K562 (cell line): ENCODE results near the gene PA2G4. TPM values are rescaled to one million over a fixed set of nuclear protein-coding genes. Genes with fewer than 3 reads are reported as not detected.

ENCODE experiments used
- HDAC3 ChIP-seq: fragments of 450-650 bp; IDR thresholded peaks from 2 replicates; pipeline ENCODE4 v1.6.1; 2018; ENCODE audit warnings: borderline replicate concordance, mild to moderate bottlenecking, moderate library complexity; ENCODE audit not compliant: partially characterized antibody
- KAT2B ChIP-seq: IDR thresholded peaks from one replicate; pipeline ENCODE4 v1.6.1; 2012; ENCODE audit warnings: low read depth, mild to moderate bottlenecking, control low read depth, inconsistent platforms, low read length, moderate library complexity
- MEIS2 ChIP-seq: fragments of 450-650 bp; IDR thresholded peaks from 2 replicates; pipeline ENCODE4 v1.6.1; 2014; ENCODE audit warnings: mild to moderate bottlenecking; ENCODE audit not compliant: partially characterized antibody
- MITF ChIP-seq: IDR thresholded peaks from 2 replicates; pipeline ENCODE4 v1.6.1; 2014; ENCODE audit warnings: antibody characterized with exemption
- NCOA4 ChIP-seq: fragments of 450-650 bp; IDR thresholded peaks from 2 replicates; pipeline ENCODE4 v1.6.1; 2018; ENCODE audit warnings: mild to moderate bottlenecking; ENCODE audit not compliant: partially characterized antibody
- RBM25 ChIP-seq: fragments of 200-400 bp; formaldehyde crosslinking; IDR thresholded peaks from 2 replicates; pipeline ENCODE4 v1.6.1; 2018; ENCODE audit warnings: low read length, low read depth, moderate library complexity; ENCODE audit not compliant: severe bottlenecking
- RFX7 ChIP-seq: fragments of 250-450 bp; sonication (Bioruptor Pico); IDR thresholded peaks from 2 replicates; pipeline ENCODE4 v1.5.1; 2021; ENCODE audit warnings: mild to moderate bottlenecking
- VEZF1 ChIP-seq: fragments of 200-800 bp; sonication (Bioruptor generic); IDR thresholded peaks from 2 replicates; pipeline ENCODE4 v1.6.1; 2017; ENCODE audit warnings: missing genetic modification characterization, missing compliant biosample characterization
- ZBTB1 ChIP-seq: sonication (generic); formaldehyde crosslinking; IDR thresholded peaks from 2 replicates; pipeline ENCODE4 v1.8.1; 2023; ENCODE audit warnings: missing genetic modification reagents, low read depth, mild to moderate bottlenecking, borderline replicate concordance
- ZBTB17 ChIP-seq: fragments of 450-650 bp; formaldehyde crosslinking; IDR thresholded peaks from 2 replicates; pipeline ENCODE4 v1.4.0; 2020; ENCODE audit warnings: mild to moderate bottlenecking
- ZEB2 ChIP-seq: fragments of 450-650 bp; IDR thresholded peaks from 2 replicates; pipeline ENCODE4 v1.6.1; 2016
- ZNF274 ChIP-seq: IDR thresholded peaks from 2 replicates; pipeline ENCODE4 v1.6.1; 2011; ENCODE audit warnings: low read depth, mild to moderate bottlenecking, low read length, moderate library complexity, borderline replicate concordance
- ZNF507 ChIP-seq: conservative IDR thresholded peaks from 2 replicates; pipeline ENCODE4 v1.6.1; 2017; ENCODE audit warnings: missing genetic modification characterization, missing compliant biosample characterization
- polyA plus RNA-seq, 8 experiments: library from polyadenylated mRNA; depleted of rRNA in 4 of 8; stranded (reverse) in 5 of 8; unstranded in 3 of 8; fragments of >200 nt; fragmentation: Nextera tagmentation in 2 of 8; fragmentation: Illumina TruSeq in 1 of 8; extraction: Ambion mirVana in 2 of 8; extraction: Trizol in 1 of 8; gene quantifications; 2 replicates each; pipeline versions ENCODE4 v1.2.1 to v1.2.3, GENCODE V29; 2011 to 2014; ENCODE audit warnings: inconsistent platforms in 1 of 8, missing spikeins in 1 of 8
- total RNA-seq, 7 experiments: library from RNA; depleted of rRNA in 6 of 7; stranded (reverse); fragments of >200 nt in 6 of 7; fragmentation: Illumina TruSeq in 2 of 7; extraction: Trizol in 2 of 7; gene quantifications; 2 replicates each; pipeline versions ENCODE4 v1.2.1 to v1.2.3, GENCODE V29; 2011 to 2021; ENCODE audit warnings: low replicate concordance in 1 of 7
- TF ChIP-seq, protein P1 (sequence below): fragments of 250-450 bp; sonication (Bioruptor Pico); IDR thresholded peaks from 2 replicates; pipeline ENCODE4 v1.4.0; 2020; ENCODE audit warnings: mild to moderate bottlenecking
- TF ChIP-seq, protein P2 (sequence below), 2 experiments: fragments of 450-650 bp; IDR thresholded peaks; 2 replicates each; pipeline ENCODE4 v1.6.1; 2016; ENCODE audit warnings: mild to moderate bottlenecking in 2 of 2, borderline replicate concordance in 1 of 2, low read depth in 1 of 2, moderate library complexity in 1 of 2

The PA2G4 gene
- total and polyA plus RNA-seq, 9 of the 15 experiments (the other 6 are each of a cell fraction or from before 2014, with no cell fraction given) = 230 to 925 (median 638) TPM

- TF ChIP-seq KAT2B = no peak
- TF ChIP-seq ZNF274 = no peak
- TF ChIP-seq NCOA4 = no peak
- TF ChIP-seq MEIS2 = no peak
- TF ChIP-seq, protein P1, sequence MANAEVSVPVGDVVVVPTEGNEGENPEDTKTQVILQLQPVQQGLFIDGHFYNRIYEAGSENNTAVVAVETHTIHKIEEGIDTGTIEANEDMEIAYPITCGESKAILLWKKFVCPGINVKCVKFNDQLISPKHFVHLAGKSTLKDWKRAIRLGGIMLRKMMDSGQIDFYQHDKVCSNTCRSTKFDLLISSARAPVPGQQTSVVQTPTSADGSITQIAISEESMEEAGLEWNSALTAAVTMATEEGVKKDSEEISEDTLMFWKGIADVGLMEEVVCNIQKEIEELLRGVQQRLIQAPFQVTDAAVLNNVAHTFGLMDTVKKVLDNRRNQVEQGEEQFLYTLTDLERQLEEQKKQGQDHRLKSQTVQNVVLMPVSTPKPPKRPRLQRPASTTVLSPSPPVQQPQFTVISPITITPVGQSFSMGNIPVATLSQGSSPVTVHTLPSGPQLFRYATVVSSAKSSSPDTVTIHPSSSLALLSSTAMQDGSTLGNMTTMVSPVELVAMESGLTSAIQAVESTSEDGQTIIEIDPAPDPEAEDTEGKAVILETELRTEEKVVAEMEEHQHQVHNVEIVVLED (CRISPR knock-in tag) = no peak
- TF ChIP-seq ZNF507 (tag) = no peak
- TF ChIP-seq ZEB2 = no peak
- no peak for TF ChIP-seq MITF
- TF ChIP-seq VEZF1 (CRISPR knock-in tag) = no peak
- peak; percentile 60 for TF ChIP-seq HDAC3
- no peak for TF ChIP-seq ZBTB1 (CRISPR knock-in tag)
- no peak for TF ChIP-seq ZBTB17 (CRISPR knock-in tag)
- no peak for TF ChIP-seq RBM25
- TF ChIP-seq, protein P2, sequence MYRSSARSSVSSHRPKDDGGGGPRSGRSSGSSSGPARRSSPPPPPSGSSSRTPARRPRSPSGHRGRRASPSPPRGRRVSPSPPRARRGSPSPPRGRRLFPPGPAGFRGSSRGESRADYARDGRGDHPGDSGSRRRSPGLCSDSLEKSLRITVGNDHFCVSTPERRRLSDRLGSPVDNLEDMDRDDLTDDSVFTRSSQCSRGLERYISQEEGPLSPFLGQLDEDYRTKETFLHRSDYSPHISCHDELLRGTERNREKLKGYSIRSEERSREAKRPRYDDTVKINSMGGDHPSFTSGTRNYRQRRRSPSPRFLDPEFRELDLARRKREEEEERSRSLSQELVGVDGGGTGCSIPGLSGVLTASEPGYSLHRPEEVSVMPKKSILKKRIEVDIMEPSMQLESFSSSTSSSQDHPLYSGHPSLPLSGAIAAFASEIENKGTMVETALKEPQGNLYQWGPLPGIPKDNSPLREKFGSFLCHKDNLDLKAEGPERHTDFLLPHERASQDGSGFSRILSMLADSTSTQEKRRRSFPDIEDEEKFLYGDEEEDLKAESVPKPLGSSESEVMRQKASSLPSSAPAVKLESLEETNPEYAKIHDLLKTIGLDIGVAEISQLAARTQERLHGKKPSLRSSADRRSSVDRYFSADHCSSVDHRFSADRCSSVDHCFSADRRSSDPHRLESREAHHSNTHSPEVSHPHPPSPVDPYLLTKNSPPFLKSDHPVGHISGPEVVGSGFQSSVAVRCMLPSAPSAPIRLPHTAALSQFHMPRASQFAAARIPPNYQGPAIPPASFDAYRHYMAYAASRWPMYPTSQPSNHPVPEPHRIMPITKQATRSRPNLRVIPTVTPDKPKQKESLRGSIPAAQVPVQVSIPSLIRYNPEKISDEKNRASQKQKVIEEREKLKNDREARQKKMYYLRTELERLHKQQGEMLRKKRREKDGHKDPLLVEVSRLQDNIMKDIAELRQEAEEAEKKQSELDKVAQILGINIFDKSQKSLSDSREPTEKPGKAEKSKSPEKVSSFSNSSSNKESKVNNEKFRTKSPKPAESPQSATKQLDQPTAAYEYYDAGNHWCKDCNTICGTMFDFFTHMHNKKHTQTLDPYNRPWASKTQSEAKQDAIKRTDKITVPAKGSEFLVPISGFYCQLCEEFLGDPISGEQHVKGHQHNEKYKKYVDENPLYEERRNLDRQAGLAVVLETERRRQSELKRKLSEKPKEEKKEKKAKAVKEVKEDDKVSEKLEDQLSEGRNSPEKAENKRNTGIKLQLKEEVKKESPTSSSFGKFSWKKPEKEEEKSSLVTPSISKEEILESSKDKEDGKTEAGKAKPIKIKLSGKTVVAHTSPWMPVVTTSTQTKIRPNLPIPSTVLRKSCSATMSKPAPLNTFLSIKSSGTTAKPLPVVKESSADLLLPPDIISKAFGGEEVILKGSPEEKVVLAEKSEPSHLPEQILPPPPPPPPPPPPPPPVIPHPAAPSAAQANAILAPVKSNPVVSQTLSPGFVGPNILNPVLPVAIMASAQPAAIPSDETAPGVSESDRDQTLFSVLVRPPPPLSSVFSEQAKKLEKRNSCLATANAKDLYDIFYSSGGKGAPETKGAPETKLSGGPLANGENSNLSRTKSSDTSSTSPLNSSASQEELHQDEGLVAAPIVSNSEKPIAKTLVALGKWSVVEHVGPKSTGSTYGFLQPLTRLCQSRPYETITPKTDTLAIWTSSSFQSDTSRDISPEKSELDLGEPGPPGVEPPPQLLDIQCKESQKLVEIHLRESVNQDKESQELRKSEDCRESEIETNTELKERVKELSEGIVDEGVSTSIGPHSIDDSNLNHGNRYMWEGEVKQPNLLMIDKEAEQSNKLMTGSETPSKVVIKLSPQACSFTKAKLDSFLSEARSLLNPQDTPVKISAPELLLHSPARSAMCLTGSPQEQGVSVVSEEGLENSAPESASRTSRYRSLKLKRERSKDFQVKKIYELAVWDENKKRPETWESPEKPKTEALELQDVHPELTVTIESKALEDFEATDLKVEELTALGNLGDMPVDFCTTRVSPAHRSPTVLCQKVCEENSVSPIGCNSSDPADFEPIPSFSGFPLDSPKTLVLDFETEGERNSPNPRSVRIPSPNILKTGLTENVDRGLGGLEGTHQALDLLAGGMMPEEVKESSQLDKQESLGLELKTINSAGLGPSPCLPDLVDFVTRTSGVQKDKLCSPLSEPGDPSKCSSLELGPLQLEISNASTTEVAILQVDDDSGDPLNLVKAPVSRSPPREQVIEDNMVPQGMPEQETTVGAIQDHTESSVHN (IDR thresholded peaks at IDR 0.05; ENCODE audit: borderline replicate concordance in 1 of 2, low read depth in 1 of 2) = no peak
- TF ChIP-seq RFX7 (CRISPR knock-in tag) = no peak
Observed at GRCh38 chr12:56127485-56127887, 23.1 kb downstream of the PA2G4 start (continued).
